Neural progenitor cell (in vitro differentiated cells): ENCODE results near the gene OOSP3. TPM values are rescaled to one million over a fixed set of nuclear protein-coding genes. Genes with fewer than 3 reads are reported as not detected.
A peak's percentile ranks its signal among the peaks of the same experiment; 100 is the strongest.
"Not testable (repeated sequence)": the region's sequence is repeated elsewhere in the genome, so short reads cannot be mapped to it uniquely, and the experiment has no call there.

Experiments
- DNase-seq: peaks from one replicate; pipeline ENCODE4 v3.0.0-alpha.2; 2016; ENCODE audit warnings: low spot score
- H2AFZ ChIP-seq: fragments of 200-600 bp; sonication (generic); replicated peaks from 2 replicates; pipeline ENCODE4 v1.6.1; 2016; ENCODE audit warnings: antibody characterized with exemption
- H3F3A ChIP-seq: fragments of 200-600 bp; sonication (generic); 2 replicates; pipeline ENCODE4 v1.6.1; 2016; ENCODE audit warnings: antibody characterized with exemption, low read depth
- H3K27ac ChIP-seq: fragments of 200-600 bp; sonication (generic); 2 replicates; pipeline ENCODE4 v1.5.1; 2016; ENCODE audit warnings: mild to moderate bottlenecking
- H3K27me3 ChIP-seq: fragments of 200-600 bp; sonication (generic); 2 replicates; pipeline ENCODE4 v1.6.1; 2016; ENCODE audit warnings: mild to moderate bottlenecking, moderate library complexity
- H3K36me3 ChIP-seq: fragments of 200-600 bp; sonication (generic); 2 replicates; pipeline ENCODE4 v1.5.1; 2016
- H3K4me1 ChIP-seq: fragments of 200-600 bp; sonication (generic); 2 replicates; pipeline ENCODE4 v1.6.1; 2016; ENCODE audit warnings: mixed run types
- H3K4me2 ChIP-seq: fragments of 200-600 bp; sonication (generic); 2 replicates; pipeline ENCODE4 v1.6.1; 2016
- H3K4me3 ChIP-seq: fragments of 200-600 bp; sonication (generic); 2 replicates; pipeline ENCODE4 v1.5.1; 2016
- H3K79me2 ChIP-seq: fragments of 200-600 bp; sonication (generic); 2 replicates; pipeline ENCODE4 v1.6.1; 2016; ENCODE audit warnings: low read depth
- H3K9ac ChIP-seq: fragments of 200-600 bp; sonication (generic); 2 replicates; pipeline ENCODE4 v1.6.1; 2016
- H3K9me3 ChIP-seq: fragments of 200-600 bp; sonication (generic); 2 replicates; pipeline ENCODE4 v1.5.1; 2016; ENCODE audit warnings: low read depth
- H4K20me1 ChIP-seq: fragments of 200-600 bp; sonication (generic); 2 replicates; pipeline ENCODE4 v1.6.1; 2016; ENCODE audit warnings: low read depth
- H3K27ac Mint-ChIP-seq: 3 replicates; pipeline ENCODE4 v1.8.0; 2021; ENCODE audit warnings: mixed read lengths
- H3K27me3 Mint-ChIP-seq: 2 replicates; pipeline ENCODE4 v1.8.0; 2022; ENCODE audit warnings: low read depth, mild to moderate bottlenecking, inconsistent platforms, moderate library complexity, mixed read lengths; ENCODE audit not compliant: insufficient read depth
- H3K36me3 Mint-ChIP-seq: 3 replicates; pipeline ENCODE4 v1.8.0; 2021; ENCODE audit warnings: mixed read lengths
- H3K4me1 Mint-ChIP-seq: 3 replicates; pipeline ENCODE4 v1.8.0; 2021; ENCODE audit warnings: mixed read lengths
- H3K4me3 Mint-ChIP-seq: 3 replicates; pipeline ENCODE4 v1.8.0; 2021; ENCODE audit warnings: mild to moderate bottlenecking, moderate library complexity, mixed read lengths
- H3K9me3 Mint-ChIP-seq: 3 replicates; pipeline ENCODE4 v1.8.0; 2020; ENCODE audit warnings: mixed read lengths
- CTCF ChIP-seq: fragments of 200-600 bp; sonication (generic); IDR thresholded peaks from 2 replicates; pipeline ENCODE4 v1.5.1; 2017; ENCODE audit warnings: antibody characterized with exemption, mild to moderate bottlenecking
- EZH2 ChIP-seq: fragments of 200-600 bp; sonication (generic); IDR thresholded peaks from 2 replicates; pipeline ENCODE4 v1.6.1; 2017; ENCODE audit warnings: antibody characterized with exemption, mild to moderate bottlenecking, moderate library complexity
- EZH2phosphoT487 ChIP-seq: fragments of 200-600 bp; sonication (generic); IDR thresholded peaks from 2 replicates; pipeline ENCODE4 v1.6.1; 2017; ENCODE audit warnings: antibody characterized with exemption
- total RNA-seq: library from RNA; depleted of rRNA; stranded (reverse); fragments of >200 nt; gene quantifications from 2 replicates; pipeline ENCODE4 v1.2.3, GENCODE V29; 2015; ENCODE audit warnings: low replicate concordance

Gene OOSP3
- total RNA-seq, 1 donor from 2014 or later, result not detected

GRCh38 chr11:59887156-59887555 is 8.6 kb downstream of the OOSP3 start:
- not testable (repeated sequence) for H3K27ac Mint-ChIP-seq, H3K27me3 ChIP-seq

GRCh38 chr11:59891781-59892181 is 13.2 kb downstream of the OOSP3 start:
- Histone ChIP-seq H3K27ac (no peak overlapping the region), H3K79me2 (no peaks in the 10 kb centered on the region), H3K4me1 (peaks cover 8% of the 10 kb centered on the region), H3K27me3 (no peaks in the 10 kb centered on the region), H3K9ac (no peak overlapping the region), H3K36me3 (no peaks in the 10 kb centered on the region), H2AFZ (peak overlapping the region; percentile 98), H3K4me3 (no peak overlapping the region), H3K4me2 (peak overlapping the region; percentile 42), H3K9me3 (no peaks in the 10 kb centered on the region), H4K20me1 (no peaks in the 10 kb centered on the region), H3F3A (no peaks in the 10 kb centered on the region)
- Mint-ChIP-seq H3K27me3 (no peaks in the 10 kb centered on the region), H3K36me3 (no peaks in the 10 kb centered on the region), H3K27ac (peak overlapping the region; percentile 62), H3K9me3 (peaks cover 18% of the 10 kb centered on the region), H3K4me1 (peaks cover 4% of the 10 kb centered on the region), H3K4me3 (no peak overlapping the region)
- DNase-seq, result peak; percentile 64
- TF ChIP-seq EZH2 (no peak), EZH2phosphoT487 (no peak), CTCF (no peak)

More at GRCh38 chr11:59887156-59887555, 8.6 kb downstream of the OOSP3 start:
- not testable (repeated sequence) for H3F3A ChIP-seq, H2AFZ ChIP-seq, H3K4me2 ChIP-seq, H3K79me2 ChIP-seq, H3K36me3 ChIP-seq, H3K27me3 Mint-ChIP-seq, H3K27ac ChIP-seq, H3K4me3 ChIP-seq, H3K9me3 ChIP-seq, H3K9ac ChIP-seq, H3K4me1 ChIP-seq, H3K4me3 Mint-ChIP-seq, H3K36me3 Mint-ChIP-seq, H4K20me1 ChIP-seq, DNase-seq, H3K4me1 Mint-ChIP-seq
- peaks cover 19% of the 10 kb centered on the region for H3K9me3 Mint-ChIP-seq

GRCh38 chr11:59894616-59895015 is 16.0 kb downstream of the OOSP3 start:
- no peak overlapping the region for H3K4me3 Mint-ChIP-seq
- H2AFZ ChIP-seq, result no peak overlapping the region
- peaks cover 8% of the 10 kb centered on the region for H3K4me1 ChIP-seq
- no peaks in the 10 kb centered on the region for H3K9me3 ChIP-seq
- H4K20me1 ChIP-seq, result no peaks in the 10 kb centered on the region
- no peak overlapping the region for H3K4me3 ChIP-seq
- no peaks in the 10 kb centered on the region for H3F3A ChIP-seq
- H3K4me1 Mint-ChIP-seq, result peaks cover 4% of the 10 kb centered on the region
- no peak overlapping the region for H3K4me2 ChIP-seq
- no peak for DNase-seq
- H3K79me2 ChIP-seq, result no peaks in the 10 kb centered on the region
- H3K27me3 ChIP-seq, result no peaks in the 10 kb centered on the region
- no peaks in the 10 kb centered on the region for H3K36me3 ChIP-seq
- H3K9ac ChIP-seq, result no peak overlapping the region
- H3K9me3 Mint-ChIP-seq, result peaks cover 2% of the 10 kb centered on the region
- no peak overlapping the region for H3K27ac Mint-ChIP-seq
- no peaks in the 10 kb centered on the region for H3K36me3 Mint-ChIP-seq
- H3K27me3 Mint-ChIP-seq, result no peaks in the 10 kb centered on the region
- TF ChIP-seq EZH2phosphoT487 (no peak), EZH2 (no peak), CTCF (no peak)
- H3K27ac ChIP-seq, result no peak overlapping the region

- H3F3A ChIP-seq, result no peaks in the 10 kb centered on the region
- H3K4me1 ChIP-seq, result no peaks in the 10 kb centered on the region
- no peaks in the 10 kb centered on the region for H3K9me3 ChIP-seq
- H2AFZ ChIP-seq, result no peak overlapping the region
- H3K9ac ChIP-seq, result no peak overlapping the region
- H3K27ac ChIP-seq, result no peak overlapping the region
- no peaks in the 10 kb centered on the region for H3K36me3 ChIP-seq
- no peak overlapping the region for H3K4me3 ChIP-seq
- H3K27me3 Mint-ChIP-seq, result no peaks in the 10 kb centered on the region
- peaks cover 4% of the 10 kb centered on the region for H3K4me1 Mint-ChIP-seq
- no peaks in the 10 kb centered on the region for H4K20me1 ChIP-seq
- TF ChIP-seq EZH2phosphoT487, result no peak
- TF ChIP-seq EZH2, result no peak
- TF ChIP-seq CTCF, result no peak
- H3K4me2 ChIP-seq, result no peak overlapping the region
- no peaks in the 10 kb centered on the region for H3K79me2 ChIP-seq
- DNase-seq, result no peak
- H3K36me3 Mint-ChIP-seq, result no peaks in the 10 kb centered on the region
- no peak overlapping the region for H3K4me3 Mint-ChIP-seq
- H3K9me3 Mint-ChIP-seq, result peaks cover 2% of the 10 kb centered on the region
- no peaks in the 10 kb centered on the region for H3K27me3 ChIP-seq
- no peak overlapping the region for H3K27ac Mint-ChIP-seq
These were observed 19.5 kb downstream of the OOSP3 start for GRCh38 chr11:59898046-59898445.
